Measurements from ENCODE around the gene TP63. TPM values are rescaled to one million over a fixed set of nuclear protein-coding genes. Genes with fewer than 3 reads are reported as not detected.

Gene TP63
- polyA plus RNA-seq, 3 donors = not detected

DNA sequence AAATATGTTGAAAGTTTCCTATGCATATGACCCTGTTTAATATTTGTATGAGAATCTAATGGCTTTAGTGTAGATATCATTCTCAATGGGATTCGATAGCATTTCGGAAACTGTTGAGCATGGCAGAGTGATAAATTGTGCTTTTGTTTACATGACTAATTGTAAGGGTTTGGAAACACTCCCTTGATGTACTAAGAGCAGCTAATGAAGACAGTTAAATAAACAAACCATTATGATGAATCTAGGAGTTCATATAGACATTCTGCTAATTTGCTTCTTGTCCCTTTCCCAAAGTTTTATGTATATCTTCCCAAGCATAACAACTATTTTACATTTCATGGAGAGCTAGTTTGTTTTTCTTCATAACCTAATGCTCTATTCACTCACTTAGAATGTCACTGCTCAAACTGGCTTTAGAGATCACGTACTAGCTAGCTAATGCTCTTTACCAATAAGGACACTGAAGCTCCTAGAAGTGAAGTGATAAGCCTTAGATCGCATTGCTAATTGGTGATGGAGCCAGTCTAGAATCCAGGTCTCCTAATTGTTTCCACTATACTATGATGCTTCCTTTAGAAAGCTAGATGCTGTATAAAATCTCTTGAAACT, 140.8 kb downstream of the TP63 start:
- Mint-ChIP-seq H3K27ac (no peak overlapping the region), H3K4me3 (no peak overlapping the region), H3K36me3 (no peaks in the 10 kb centered on the region), H3K9me3 (peaks cover 0 to 3% (median 0%) of the 10 kb centered on the region in 7 donors), H3K27me3 (ENCODE audit: low read depth in 3 of 3) (no peaks in the 10 kb centered on the region), H3K4me1 (no peaks in the 10 kb centered on the region)
- DNase-seq = no peak
- Histone ChIP-seq H3K9ac (ENCODE audit: insufficient read depth, low read length, poor library complexity, severe bottlenecking) (no peak overlapping the region), H3K27ac (ENCODE audit: low read depth in 1 of 2, low read length in 2 of 2) (no peak overlapping the region), H3K4me3 (replicated peaks in 1 of 3; ENCODE audit: low read depth in 2 of 3, low read length in 3 of 3) (no peak overlapping the region), H3K9me3 (replicated peaks in 1 of 2; ENCODE audit: control insufficient read depth in 1 of 2, insufficient read depth in 1 of 2, low read length in 2 of 2) (no peaks in the 10 kb centered on the region), H2AFZ (ENCODE audit: insufficient read depth, low read depth, low read length, poor library complexity, severe bottlenecking) (no peak overlapping the region), H3K36me3 (replicated peaks in 1 of 2; ENCODE audit: control insufficient read depth in 1 of 2, insufficient read depth in 2 of 2, low read length in 2 of 2) (no peaks in the 10 kb centered on the region), H3K4me2 (replicated peaks; ENCODE audit: extremely low read depth, low read length, poor library complexity, severe bottlenecking) (no peak overlapping the region), H3K27me3 (ENCODE audit: control insufficient read depth in 2 of 2, insufficient read depth in 2 of 2, low read length in 2 of 2) (no peaks in the 10 kb centered on the region), H3K4me1 (ENCODE audit: control insufficient read depth in 1 of 2, insufficient read depth in 2 of 2, low read length in 2 of 2) (no peaks in the 10 kb centered on the region), H3K79me2 (ENCODE audit: insufficient read depth, low read length) (no peaks in the 10 kb centered on the region), H4K20me1 (ENCODE audit: insufficient read depth, low read length) (no peaks in the 10 kb centered on the region)
- WGBS (ENCODE audit: insufficient coverage) = 100% methylated on average over 1 of the region's 4 CpGs
- intact Hi-C loops (cut with micrococcal nuclease) = no loop called here
- no peak for TF ChIP-seq CTCF (IDR thresholded peaks at IDR 0.05)

DNA sequence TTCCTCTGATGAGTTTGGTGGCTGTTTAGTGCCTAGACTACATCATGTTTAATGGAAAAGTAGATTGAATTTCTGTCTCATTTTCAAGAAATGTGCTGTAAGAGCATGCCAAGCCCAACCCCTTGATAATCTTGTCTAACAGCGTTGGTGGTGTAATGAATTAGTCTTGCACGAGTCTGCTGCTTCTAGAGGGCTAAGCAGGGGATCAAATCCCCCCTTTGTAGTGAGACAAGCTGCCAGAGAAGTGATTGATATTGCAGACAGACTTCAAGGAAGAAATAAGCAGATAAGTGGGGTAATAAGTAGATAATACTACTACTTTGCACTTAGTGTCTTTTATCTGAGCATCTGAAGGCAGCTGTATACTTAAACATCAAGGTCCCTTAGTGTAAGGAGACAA, 141.4 kb downstream of the TP63 start:
- H3K27me3 ChIP-seq (ENCODE audit: control insufficient read depth in 2 of 2, insufficient read depth in 2 of 2, low read length in 2 of 2) = no peaks in the 10 kb centered on the region
- no peak overlapping the region for H3K27ac Mint-ChIP-seq
- H3K4me1 Mint-ChIP-seq = no peaks in the 10 kb centered on the region
- H3K79me2 ChIP-seq (ENCODE audit: insufficient read depth, low read length) = no peaks in the 10 kb centered on the region
- no peaks in the 10 kb centered on the region for H4K20me1 ChIP-seq (ENCODE audit: insufficient read depth, low read length)
- H3K4me3 ChIP-seq (replicated peaks in 1 of 3; ENCODE audit: low read depth in 2 of 3, low read length in 3 of 3) = no peak overlapping the region
- TF ChIP-seq CTCF (IDR thresholded peaks at IDR 0.05) = no peak
- H3K4me2 ChIP-seq (replicated peaks; ENCODE audit: extremely low read depth, low read length, poor library complexity, severe bottlenecking) = no peak overlapping the region
- intact Hi-C loops (cut with micrococcal nuclease) = no loop called here
- WGBS (ENCODE audit: insufficient coverage) = 92% methylated on average over 2 of the region's 2 CpGs
- no peaks in the 10 kb centered on the region for H3K4me1 ChIP-seq (ENCODE audit: control insufficient read depth in 1 of 2, insufficient read depth in 2 of 2, low read length in 2 of 2)
- DNase-seq = no peak
- no peaks in the 10 kb centered on the region for H3K36me3 ChIP-seq (replicated peaks in 1 of 2; ENCODE audit: control insufficient read depth in 1 of 2, insufficient read depth in 2 of 2, low read length in 2 of 2)
- H3K9me3 Mint-ChIP-seq = peaks cover 0 to 3% (median 0%) of the 10 kb centered on the region in 7 donors
- H3K4me3 Mint-ChIP-seq = no peak overlapping the region
- H3K27me3 Mint-ChIP-seq (ENCODE audit: low read depth in 3 of 3) = no peaks in the 10 kb centered on the region
- no peak overlapping the region for H3K9ac ChIP-seq (ENCODE audit: insufficient read depth, low read length, poor library complexity, severe bottlenecking)
- H2AFZ ChIP-seq (ENCODE audit: insufficient read depth, low read depth, low read length, poor library complexity, severe bottlenecking) = no peak overlapping the region
- H3K36me3 Mint-ChIP-seq = no peaks in the 10 kb centered on the region
- no peak overlapping the region for H3K27ac ChIP-seq (ENCODE audit: low read depth in 1 of 2, low read length in 2 of 2)
- H3K9me3 ChIP-seq (replicated peaks in 1 of 2; ENCODE audit: control insufficient read depth in 1 of 2, insufficient read depth in 1 of 2, low read length in 2 of 2) = no peaks in the 10 kb centered on the region

Data from CD14-positive monocyte (primary cell).